Measurements from ENCODE around the gene CYB561.

The CYB561 gene

GRCh38 chr17:63451150-63451549, 5.0 kb upstream of the CYB561 start:
- peaks cover 46 to 50% of the 10 kb centered on the region in 2 donors for H3K4me1 ChIP-seq (ENCODE audit: control insufficient read depth in 1 of 2, insufficient read depth in 2 of 2, low read length in 2 of 2)
- no peak overlapping the region for H3K27ac ChIP-seq (ENCODE audit: low read depth, low read length)
- H3K9ac ChIP-seq (ENCODE audit: low read depth in 1 of 2, low read length in 2 of 2), result no peak overlapping the region
- H3K36me3 ChIP-seq (ENCODE audit: control insufficient read depth in 1 of 2, insufficient read depth in 2 of 2, low read length in 2 of 2), result no peaks in the 10 kb centered on the region
- H3K4me3 ChIP-seq (ENCODE audit: low read depth in 1 of 2, low read length in 2 of 2), result no peak overlapping the region
- H3K9me3 ChIP-seq (ENCODE audit: control insufficient read depth in 1 of 2, low read length in 2 of 2), result no peaks in the 10 kb centered on the region
- no peaks in the 10 kb centered on the region for H3K27me3 ChIP-seq (ENCODE audit: control insufficient read depth in 1 of 2, insufficient read depth in 2 of 2, low read length in 2 of 2)

DNA sequence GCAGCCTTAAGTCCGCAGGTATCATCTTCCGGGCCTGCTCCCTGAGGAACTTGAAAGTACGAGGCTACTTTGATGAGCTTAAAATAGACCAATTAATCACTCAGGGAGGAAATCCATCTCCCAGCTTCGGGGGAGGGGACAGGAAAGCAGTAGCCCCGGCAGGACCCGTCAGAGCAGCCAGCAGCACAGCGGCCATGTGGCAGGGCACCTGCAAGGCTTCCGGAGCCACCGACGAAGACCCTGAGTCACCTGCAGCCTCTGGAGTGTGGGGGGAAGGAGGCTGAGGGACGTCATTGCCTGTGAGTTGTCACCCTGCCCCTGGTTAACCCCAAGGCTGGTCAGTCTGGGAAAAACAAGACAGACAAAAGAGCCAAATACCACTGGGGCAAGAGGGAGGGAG, 4.4 kb upstream of the CYB561 start:
- Histone ChIP-seq H3K27ac (ENCODE audit: low read depth, low read length) (no peak overlapping the region), H3K27me3 (ENCODE audit: control insufficient read depth in 1 of 2, insufficient read depth in 2 of 2, low read length in 2 of 2) (no peaks in the 10 kb centered on the region), H3K9me3 (ENCODE audit: control insufficient read depth in 1 of 2, low read length in 2 of 2) (no peaks in the 10 kb centered on the region), H3K4me3 (ENCODE audit: low read depth in 1 of 2, low read length in 2 of 2) (no peak overlapping the region), H3K36me3 (ENCODE audit: control insufficient read depth in 1 of 2, insufficient read depth in 2 of 2, low read length in 2 of 2) (no peaks in the 10 kb centered on the region), H3K4me1 (ENCODE audit: control insufficient read depth in 1 of 2, insufficient read depth in 2 of 2, low read length in 2 of 2) (peaks cover 45 to 52% of the 10 kb centered on the region in 2 donors), H3K9ac (ENCODE audit: low read depth in 1 of 2, low read length in 2 of 2) (no peak overlapping the region)

GRCh38 chr17:63448655-63449054, 2.5 kb upstream of the CYB561 start:
- Histone ChIP-seq H3K9me3 (ENCODE audit: control insufficient read depth in 1 of 2, low read length in 2 of 2) (no peaks in the 10 kb centered on the region), H3K4me1 (ENCODE audit: control insufficient read depth in 1 of 2, insufficient read depth in 2 of 2, low read length in 2 of 2) (peaks cover 36 to 62% of the 10 kb centered on the region in 2 donors), H3K27me3 (ENCODE audit: control insufficient read depth in 1 of 2, insufficient read depth in 2 of 2, low read length in 2 of 2) (no peaks in the 10 kb centered on the region), H3K36me3 (ENCODE audit: control insufficient read depth in 1 of 2, insufficient read depth in 2 of 2, low read length in 2 of 2) (no peaks in the 10 kb centered on the region), H3K4me3 (ENCODE audit: low read depth in 1 of 2, low read length in 2 of 2) (no peak overlapping the region), H3K9ac (ENCODE audit: low read depth in 1 of 2, low read length in 2 of 2) (no peak overlapping the region), H3K27ac (ENCODE audit: low read depth, low read length) (no peak overlapping the region)

DNA sequence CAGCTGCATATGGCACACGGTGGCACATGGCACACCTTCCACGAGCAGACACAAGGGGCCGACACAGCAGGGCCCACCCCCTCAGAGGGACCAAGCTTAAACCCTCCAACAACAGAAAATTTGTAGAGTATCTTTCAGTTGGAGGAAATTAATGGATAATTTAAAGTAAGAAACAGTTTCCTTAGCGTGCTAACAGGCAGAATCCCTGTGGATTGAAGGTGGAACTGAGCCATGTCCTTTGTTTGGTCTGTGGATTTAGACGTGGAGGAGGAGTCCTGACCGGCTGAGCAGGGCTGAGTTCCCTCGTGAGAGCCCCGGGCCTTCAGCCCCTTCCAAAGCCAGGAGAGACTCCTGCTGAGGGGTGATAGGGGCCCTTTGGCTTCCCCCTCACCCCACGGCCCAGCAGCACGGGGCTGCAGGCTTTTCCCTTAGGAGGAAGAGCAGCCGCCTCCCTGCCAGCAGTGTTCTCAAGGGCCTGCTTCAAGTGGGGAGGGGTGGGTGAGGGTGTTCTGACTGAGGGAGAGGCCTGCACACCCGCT, 1.4 kb upstream of the CYB561 start:
- peak overlapping the region; percentile 74 for H3K9ac ChIP-seq (ENCODE audit: low read depth in 1 of 2, low read length in 2 of 2)
- H3K9me3 ChIP-seq (ENCODE audit: control insufficient read depth in 1 of 2, low read length in 2 of 2), result no peaks in the 10 kb centered on the region
- H3K27me3 ChIP-seq (ENCODE audit: control insufficient read depth in 1 of 2, insufficient read depth in 2 of 2, low read length in 2 of 2), result no peaks in the 10 kb centered on the region
- H3K36me3 ChIP-seq (ENCODE audit: control insufficient read depth in 1 of 2, insufficient read depth in 2 of 2, low read length in 2 of 2), result no peaks in the 10 kb centered on the region
- peak overlapping the region; percentile 70 to 73 for H3K4me3 ChIP-seq (ENCODE audit: low read depth in 1 of 2, low read length in 2 of 2)
- peak overlapping the region; percentile 90 for H3K27ac ChIP-seq (ENCODE audit: low read depth, low read length)
- H3K4me1 ChIP-seq (ENCODE audit: control insufficient read depth in 1 of 2, insufficient read depth in 2 of 2, low read length in 2 of 2), result peaks cover 24 to 51% of the 10 kb centered on the region in 2 donors

- Histone ChIP-seq H3K4me3 (ENCODE audit: low read depth in 1 of 2, low read length in 2 of 2) (peak overlapping the region; percentile 70 to 73), H3K9ac (ENCODE audit: low read depth in 1 of 2, low read length in 2 of 2) (peak overlapping the region; percentile 74), H3K27ac (ENCODE audit: low read depth, low read length) (peak overlapping the region; percentile 90), H3K36me3 (ENCODE audit: control insufficient read depth in 1 of 2, insufficient read depth in 2 of 2, low read length in 2 of 2) (peaks cover 0 to 5% of the 10 kb centered on the region in 2 donors), H3K27me3 (ENCODE audit: control insufficient read depth in 1 of 2, insufficient read depth in 2 of 2, low read length in 2 of 2) (no peaks in the 10 kb centered on the region), H3K4me1 (ENCODE audit: control insufficient read depth in 1 of 2, insufficient read depth in 2 of 2, low read length in 2 of 2) (peaks cover 18 to 48% of the 10 kb centered on the region in 2 donors), H3K9me3 (ENCODE audit: control insufficient read depth in 1 of 2, low read length in 2 of 2) (no peaks in the 10 kb centered on the region)
Observed at GRCh38 chr17:63446753-63447470, 806 bp upstream of the CYB561 start.

GRCh38 chr17:63445571-63445953, 544 bp downstream of the CYB561 start:
- Histone ChIP-seq H3K36me3 (ENCODE audit: control insufficient read depth in 1 of 2, insufficient read depth in 2 of 2, low read length in 2 of 2) (peaks cover 0 to 5% of the 10 kb centered on the region in 2 donors), H3K27ac (ENCODE audit: low read depth, low read length) (peak overlapping the region; percentile 90), H3K27me3 (ENCODE audit: control insufficient read depth in 1 of 2, insufficient read depth in 2 of 2, low read length in 2 of 2) (no peaks in the 10 kb centered on the region), H3K9ac (ENCODE audit: low read depth in 1 of 2, low read length in 2 of 2) (peak overlapping the region; percentile 43 to 68), H3K4me1 (ENCODE audit: control insufficient read depth in 1 of 2, insufficient read depth in 2 of 2, low read length in 2 of 2) (peaks cover 21 to 39% of the 10 kb centered on the region in 2 donors), H3K9me3 (ENCODE audit: control insufficient read depth in 1 of 2, low read length in 2 of 2) (no peaks in the 10 kb centered on the region), H3K4me3 (ENCODE audit: low read depth in 1 of 2, low read length in 2 of 2) (peak overlapping the region; percentile 70 to 77)

DNA sequence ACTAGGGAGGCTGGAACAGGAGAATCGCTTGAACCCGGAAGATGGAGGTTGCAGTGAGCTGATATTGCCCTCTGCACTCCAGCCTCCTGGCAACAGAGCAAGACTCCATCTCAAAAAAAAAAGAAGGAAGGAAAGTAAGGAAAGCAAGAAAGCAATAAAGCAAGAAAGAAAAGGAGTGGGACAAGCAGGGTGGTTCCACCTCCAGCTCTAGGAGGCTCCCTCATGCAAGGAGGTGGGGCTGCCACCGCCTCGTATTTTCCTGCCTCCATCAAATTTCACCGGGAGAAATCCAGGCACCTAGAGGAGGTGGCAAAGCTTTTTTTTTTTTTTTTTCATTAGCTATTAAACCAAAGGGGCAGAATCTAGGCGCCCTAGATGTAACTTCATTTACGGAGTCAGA, 1.0 kb downstream of the CYB561 start:
- Histone ChIP-seq H3K4me3 (ENCODE audit: low read depth in 1 of 2, low read length in 2 of 2) (peak overlapping the region; percentile 70 to 77), H3K27ac (ENCODE audit: low read depth, low read length) (no peak overlapping the region), H3K4me1 (ENCODE audit: control insufficient read depth in 1 of 2, insufficient read depth in 2 of 2, low read length in 2 of 2) (peaks cover 22 to 41% of the 10 kb centered on the region in 2 donors), H3K36me3 (ENCODE audit: control insufficient read depth in 1 of 2, insufficient read depth in 2 of 2, low read length in 2 of 2) (peaks cover 0 to 5% of the 10 kb centered on the region in 2 donors), H3K9ac (ENCODE audit: low read depth in 1 of 2, low read length in 2 of 2) (peak overlapping the region; percentile 43 to 68), H3K9me3 (ENCODE audit: control insufficient read depth in 1 of 2, low read length in 2 of 2) (no peaks in the 10 kb centered on the region), H3K27me3 (ENCODE audit: control insufficient read depth in 1 of 2, insufficient read depth in 2 of 2, low read length in 2 of 2) (no peaks in the 10 kb centered on the region)

DNA sequence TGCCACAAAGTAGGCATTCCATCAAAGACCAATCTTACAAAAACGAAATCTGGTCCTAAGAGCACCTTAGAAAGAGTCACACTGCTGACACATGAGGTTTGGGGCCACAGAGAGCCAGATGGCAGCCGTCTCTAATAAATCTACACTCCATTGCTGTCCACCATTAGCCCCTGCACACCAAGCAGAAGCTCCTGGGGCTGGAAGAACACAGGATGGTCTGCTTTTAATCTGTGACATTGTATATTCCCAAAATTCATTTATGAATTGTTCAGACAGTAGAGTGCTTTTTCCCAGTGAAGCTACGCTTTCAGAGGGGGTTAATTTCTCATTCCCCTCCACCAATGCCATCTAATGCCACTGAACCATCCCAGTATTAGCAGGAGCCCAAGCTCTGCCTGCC, 1.6 kb downstream of the CYB561 start:
- no peak overlapping the region for H3K27ac ChIP-seq (ENCODE audit: low read depth, low read length)
- peak overlapping the region; percentile 70 to 77 for H3K4me3 ChIP-seq (ENCODE audit: low read depth in 1 of 2, low read length in 2 of 2)
- peaks cover 28 to 46% of the 10 kb centered on the region in 2 donors for H3K4me1 ChIP-seq (ENCODE audit: control insufficient read depth in 1 of 2, insufficient read depth in 2 of 2, low read length in 2 of 2)
- peak overlapping the region in 1 of 2 donors; percentile 18 for H3K9ac ChIP-seq (ENCODE audit: low read depth in 1 of 2, low read length in 2 of 2)
- H3K27me3 ChIP-seq (ENCODE audit: control insufficient read depth in 1 of 2, insufficient read depth in 2 of 2, low read length in 2 of 2), result no peaks in the 10 kb centered on the region
- H3K36me3 ChIP-seq (ENCODE audit: control insufficient read depth in 1 of 2, insufficient read depth in 2 of 2, low read length in 2 of 2), result peaks cover 0 to 5% of the 10 kb centered on the region in 2 donors
- no peaks in the 10 kb centered on the region for H3K9me3 ChIP-seq (ENCODE audit: control insufficient read depth in 1 of 2, low read length in 2 of 2)

GRCh38 chr17:63443053-63443452, 3.1 kb downstream of the CYB561 start:
- peaks cover 27 to 54% of the 10 kb centered on the region in 2 donors for H3K4me1 ChIP-seq (ENCODE audit: control insufficient read depth in 1 of 2, insufficient read depth in 2 of 2, low read length in 2 of 2)
- no peaks in the 10 kb centered on the region for H3K27me3 ChIP-seq (ENCODE audit: control insufficient read depth in 1 of 2, insufficient read depth in 2 of 2, low read length in 2 of 2)
- no peak overlapping the region for H3K9ac ChIP-seq (ENCODE audit: low read depth in 1 of 2, low read length in 2 of 2)
- H3K36me3 ChIP-seq (ENCODE audit: control insufficient read depth in 1 of 2, insufficient read depth in 2 of 2, low read length in 2 of 2), result peaks cover 0 to 5% of the 10 kb centered on the region in 2 donors
- no peaks in the 10 kb centered on the region for H3K9me3 ChIP-seq (ENCODE audit: control insufficient read depth in 1 of 2, low read length in 2 of 2)
- no peak overlapping the region for H3K27ac ChIP-seq (ENCODE audit: low read depth, low read length)
- no peak overlapping the region for H3K4me3 ChIP-seq (ENCODE audit: low read depth in 1 of 2, low read length in 2 of 2)

DNA sequence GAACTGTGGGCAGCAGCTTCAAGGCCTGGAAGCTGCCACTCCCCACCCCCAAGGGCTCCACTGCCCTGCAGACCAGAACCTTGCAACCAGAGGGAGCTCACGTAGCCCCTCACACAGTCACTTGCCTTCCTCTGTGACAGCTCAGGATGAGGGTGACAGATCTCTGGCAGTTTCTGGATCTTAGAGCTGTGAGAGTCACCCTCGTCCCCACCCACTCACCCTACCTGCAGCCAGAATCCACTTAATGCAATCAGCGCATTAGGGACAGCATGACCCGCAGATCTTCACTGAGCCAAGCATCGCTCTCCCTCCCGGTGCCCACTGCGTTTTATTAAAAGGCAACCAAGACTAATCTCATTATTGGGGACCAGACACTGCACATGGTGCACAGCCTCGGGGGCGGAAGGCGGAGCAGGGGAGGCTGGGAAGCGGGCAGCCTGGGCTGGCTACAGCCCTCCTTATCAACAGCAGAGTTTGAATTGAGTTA, 3.5 kb downstream of the CYB561 start:
- Histone ChIP-seq H3K4me1 (ENCODE audit: control insufficient read depth in 1 of 2, insufficient read depth in 2 of 2, low read length in 2 of 2) (peaks cover 23 to 50% of the 10 kb centered on the region in 2 donors), H3K27me3 (ENCODE audit: control insufficient read depth in 1 of 2, insufficient read depth in 2 of 2, low read length in 2 of 2) (no peaks in the 10 kb centered on the region), H3K9ac (ENCODE audit: low read depth in 1 of 2, low read length in 2 of 2) (no peak overlapping the region), H3K36me3 (ENCODE audit: control insufficient read depth in 1 of 2, insufficient read depth in 2 of 2, low read length in 2 of 2) (peaks cover 0 to 5% of the 10 kb centered on the region in 2 donors), H3K27ac (ENCODE audit: low read depth, low read length) (no peak overlapping the region), H3K9me3 (ENCODE audit: control insufficient read depth in 1 of 2, low read length in 2 of 2) (no peaks in the 10 kb centered on the region), H3K4me3 (ENCODE audit: low read depth in 1 of 2, low read length in 2 of 2) (no peak overlapping the region)

All from duodenal mucosa (tissue), 2 donors.